Dendritic cell treated with granulocyte-macrophage colony-stimulating factor and Interleukin-4, amounts not matched to agents 40 ng/mL and 50 ng/mL, for 4 days (primary cell): ENCODE results near the gene TMEM47.

Source experiments
- H3K27ac Mint-ChIP-seq: one replicate; pipeline ENCODE4 v1.8.0; 2022; ENCODE audit warnings: mild to moderate bottlenecking, mixed read lengths
- H3K27me3 Mint-ChIP-seq: one replicate; pipeline ENCODE4 v1.8.0; 2022; ENCODE audit warnings: mild to moderate bottlenecking, mixed read lengths
- H3K36me3 Mint-ChIP-seq: one replicate; pipeline ENCODE4 v1.8.0; 2022; ENCODE audit warnings: low read depth, mixed read lengths
- H3K4me1 Mint-ChIP-seq: one replicate; pipeline ENCODE4 v1.8.0; 2022; ENCODE audit warnings: low read depth, mixed read lengths
- H3K4me3 Mint-ChIP-seq: one replicate; pipeline ENCODE4 v1.8.0; 2022; ENCODE audit warnings: mild to moderate bottlenecking, moderate library complexity, mixed read lengths
- H3K9me3 Mint-ChIP-seq: one replicate; pipeline ENCODE4 v1.8.0; 2022; ENCODE audit warnings: mixed read lengths
- intact Hi-C: fragments of 100-400 bp; cut with micrococcal nuclease; formaldehyde crosslinking; loops from one replicate; pipeline ENCODE4 v1.15.0; 2022

TMEM47 gene

DNA sequence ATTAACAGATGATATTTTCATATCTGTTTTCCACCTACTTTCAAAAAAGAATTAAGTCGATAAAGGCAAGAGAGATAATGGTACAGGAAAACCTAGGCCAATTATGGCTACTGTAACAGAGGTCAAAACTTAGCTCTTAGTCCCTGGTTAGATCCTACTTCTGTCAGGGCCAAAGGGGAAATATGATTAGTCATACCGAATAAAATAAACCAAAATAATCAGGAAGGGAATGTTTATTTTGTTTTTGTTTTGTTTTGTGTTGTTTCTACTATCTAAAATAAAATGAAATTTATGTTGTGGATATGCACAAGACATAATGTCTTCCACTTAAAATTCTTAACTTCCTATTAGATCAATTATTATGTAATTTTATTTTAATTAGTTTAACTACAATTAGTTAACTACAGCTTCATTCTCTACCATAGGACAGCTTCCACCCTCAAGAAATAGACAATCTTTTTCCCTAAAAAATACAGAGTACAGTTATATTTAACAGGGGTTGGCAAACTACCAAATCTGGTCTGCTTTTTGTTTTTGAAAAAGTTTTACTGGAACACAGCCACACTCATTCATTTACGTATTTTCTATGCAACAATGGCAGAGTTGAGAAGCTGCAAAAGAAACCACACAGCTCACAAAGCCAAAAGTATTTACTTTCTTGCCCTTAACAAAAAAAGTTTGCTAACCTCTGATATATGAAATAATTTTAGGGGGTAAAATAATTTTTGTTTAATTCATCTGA lies 25.4 kb downstream of the TMEM47 start:
- Mint-ChIP-seq H3K27me3 (no peaks in the 10 kb centered on the region), H3K36me3 (no peaks in the 10 kb centered on the region), H3K4me3 (no peak overlapping the region), H3K27ac (no peak overlapping the region), H3K9me3 (no peaks in the 10 kb centered on the region), H3K4me1 (no peaks in the 10 kb centered on the region)
- intact Hi-C loops: no loop called here

DNA sequence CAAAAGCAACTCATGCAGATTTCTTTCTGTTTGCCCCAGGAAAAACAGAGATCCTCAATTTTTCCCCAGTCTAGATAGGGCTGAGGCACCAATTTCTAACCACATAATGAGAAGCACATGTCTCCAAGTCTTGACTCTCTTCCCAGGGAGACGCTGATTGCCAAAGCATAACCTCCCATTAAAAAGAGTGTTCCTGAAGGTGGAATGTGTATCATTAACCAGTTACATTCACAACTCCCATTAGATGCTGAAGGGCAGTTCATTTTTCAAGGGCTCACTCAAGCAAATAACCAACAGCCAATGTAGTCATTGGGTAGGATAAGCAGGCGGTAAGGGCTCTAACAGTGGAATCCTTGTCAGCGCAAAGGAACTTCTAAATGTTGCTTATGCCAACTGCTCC lies 27.5 kb downstream of the TMEM47 start:
- H3K4me1 Mint-ChIP-seq: no peaks in the 10 kb centered on the region
- no peaks in the 10 kb centered on the region for H3K9me3 Mint-ChIP-seq
- H3K4me3 Mint-ChIP-seq: no peak overlapping the region
- intact Hi-C loops: no loop called here
- H3K27me3 Mint-ChIP-seq: no peaks in the 10 kb centered on the region
- H3K27ac Mint-ChIP-seq: no peak overlapping the region
- no peaks in the 10 kb centered on the region for H3K36me3 Mint-ChIP-seq

DNA sequence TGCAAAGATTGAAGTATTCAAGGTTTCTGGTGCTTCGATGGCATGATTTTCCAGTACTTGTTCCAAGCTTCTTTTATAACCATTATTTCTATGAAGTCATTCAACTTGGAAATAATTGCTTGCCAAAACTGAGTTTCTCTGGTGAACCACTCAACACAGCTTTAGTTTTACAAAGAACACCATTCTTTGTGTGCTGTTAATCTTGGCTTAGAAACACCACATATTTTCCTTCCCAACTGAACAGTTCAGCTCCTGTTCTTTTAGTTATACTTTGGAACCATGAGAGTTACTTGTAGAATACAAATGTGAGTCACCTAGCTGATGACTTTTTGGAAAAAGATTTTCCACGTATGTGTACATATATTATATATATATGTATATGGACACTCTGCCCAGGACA lies 32.7 kb downstream of the TMEM47 start:
- no peak overlapping the region for H3K27ac Mint-ChIP-seq
- no peaks in the 10 kb centered on the region for H3K27me3 Mint-ChIP-seq
- no peaks in the 10 kb centered on the region for H3K4me1 Mint-ChIP-seq
- H3K36me3 Mint-ChIP-seq: no peaks in the 10 kb centered on the region
- intact Hi-C loops: no loop called here
- H3K4me3 Mint-ChIP-seq: no peak overlapping the region
- no peaks in the 10 kb centered on the region for H3K9me3 Mint-ChIP-seq

DNA sequence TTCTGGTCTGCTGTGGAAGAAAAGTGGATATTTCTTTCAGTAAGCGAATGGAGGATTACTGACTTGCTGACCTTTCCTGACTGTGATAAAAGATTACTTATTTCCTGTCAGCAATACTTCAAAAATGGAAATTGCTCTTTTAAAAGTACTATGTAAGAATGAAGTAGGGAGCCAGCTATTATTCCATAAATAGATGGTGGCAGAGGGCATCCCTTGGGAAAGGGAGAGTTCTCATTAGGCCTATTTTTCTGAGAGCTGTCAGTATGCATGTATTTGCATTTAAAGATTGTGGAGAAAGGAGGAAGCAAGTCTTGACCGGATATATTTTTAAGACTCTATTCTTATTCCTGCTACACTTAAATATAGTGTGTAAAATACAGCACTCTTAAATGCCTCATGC lies 37.2 kb downstream of the TMEM47 start:
- Mint-ChIP-seq H3K9me3 (no peaks in the 10 kb centered on the region), H3K27ac (no peak overlapping the region), H3K4me1 (no peaks in the 10 kb centered on the region), H3K27me3 (no peaks in the 10 kb centered on the region), H3K4me3 (no peak overlapping the region), H3K36me3 (no peaks in the 10 kb centered on the region)
- intact Hi-C loops: no loop called here

DNA sequence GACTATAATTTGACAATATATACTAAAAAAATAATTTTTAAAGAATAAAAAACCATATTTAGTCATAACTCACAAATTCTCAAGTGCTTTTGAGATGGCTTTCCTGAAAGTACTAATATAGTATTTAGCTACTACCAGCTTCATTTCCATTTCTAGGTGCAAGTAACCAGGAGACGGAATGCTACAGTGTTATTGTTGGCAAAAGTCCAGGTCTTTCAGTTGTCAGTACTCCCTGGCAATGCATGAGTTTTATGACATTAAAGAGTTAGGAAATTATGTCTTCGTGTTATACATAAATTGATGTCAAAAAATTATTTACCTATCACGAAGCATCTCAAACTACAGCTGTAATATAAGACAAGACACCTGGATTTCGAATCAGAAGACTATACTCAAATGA lies 45.0 kb downstream of the TMEM47 start:
- Mint-ChIP-seq H3K27me3 (no peaks in the 10 kb centered on the region), H3K4me1 (no peaks in the 10 kb centered on the region), H3K9me3 (no peaks in the 10 kb centered on the region), H3K4me3 (no peak overlapping the region), H3K36me3 (no peaks in the 10 kb centered on the region), H3K27ac (no peak overlapping the region)
- intact Hi-C loops: no loop called here

DNA sequence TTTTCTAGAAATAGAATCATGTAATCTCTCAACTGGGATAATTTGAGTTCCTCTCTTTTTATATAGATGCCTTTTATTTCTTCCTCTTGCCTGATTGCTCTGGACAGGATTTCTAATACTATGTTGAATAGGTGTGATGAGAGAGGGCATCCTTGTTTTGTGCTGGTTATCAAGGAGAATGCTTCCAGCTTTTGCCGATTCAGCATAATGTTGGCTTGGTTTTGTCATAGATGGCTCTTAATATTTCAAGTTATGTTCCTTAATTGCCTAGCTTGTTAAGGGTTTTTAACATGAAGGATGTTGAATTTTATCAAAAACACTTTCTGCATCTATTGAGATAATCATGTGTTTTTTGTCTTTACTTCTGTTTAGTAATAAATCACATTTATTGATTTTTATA lies 58.7 kb downstream of the TMEM47 start:
- Mint-ChIP-seq H3K27me3 (no peaks in the 10 kb centered on the region), H3K36me3 (no peaks in the 10 kb centered on the region), H3K4me1 (no peaks in the 10 kb centered on the region), H3K9me3 (no peaks in the 10 kb centered on the region), H3K27ac (no peak overlapping the region), H3K4me3 (no peak overlapping the region)
- intact Hi-C loops: no loop called here

DNA sequence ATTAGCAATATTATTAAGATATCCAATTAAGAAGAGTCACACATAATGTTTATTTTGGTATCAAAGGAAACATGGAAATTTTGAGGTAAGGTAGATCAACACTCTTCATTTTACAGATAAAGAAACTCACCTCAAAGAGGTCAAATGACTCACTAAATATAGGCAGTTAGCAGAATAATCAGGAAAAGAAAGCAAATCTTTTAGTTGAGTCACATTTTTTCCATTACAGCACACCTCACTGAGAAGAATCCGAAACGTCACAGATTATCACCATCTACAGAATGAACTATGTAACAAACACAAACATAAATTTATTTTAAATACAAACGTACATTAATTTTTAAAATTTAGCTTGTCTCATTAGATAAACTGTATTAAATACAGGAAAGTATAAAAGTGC lies 70.1 kb downstream of the TMEM47 start:
- intact Hi-C loops: no loop called here
- Mint-ChIP-seq H3K36me3 (no peaks in the 10 kb centered on the region), H3K4me1 (no peaks in the 10 kb centered on the region), H3K27ac (no peak overlapping the region), H3K27me3 (no peaks in the 10 kb centered on the region), H3K9me3 (no peaks in the 10 kb centered on the region), H3K4me3 (no peak overlapping the region)

DNA sequence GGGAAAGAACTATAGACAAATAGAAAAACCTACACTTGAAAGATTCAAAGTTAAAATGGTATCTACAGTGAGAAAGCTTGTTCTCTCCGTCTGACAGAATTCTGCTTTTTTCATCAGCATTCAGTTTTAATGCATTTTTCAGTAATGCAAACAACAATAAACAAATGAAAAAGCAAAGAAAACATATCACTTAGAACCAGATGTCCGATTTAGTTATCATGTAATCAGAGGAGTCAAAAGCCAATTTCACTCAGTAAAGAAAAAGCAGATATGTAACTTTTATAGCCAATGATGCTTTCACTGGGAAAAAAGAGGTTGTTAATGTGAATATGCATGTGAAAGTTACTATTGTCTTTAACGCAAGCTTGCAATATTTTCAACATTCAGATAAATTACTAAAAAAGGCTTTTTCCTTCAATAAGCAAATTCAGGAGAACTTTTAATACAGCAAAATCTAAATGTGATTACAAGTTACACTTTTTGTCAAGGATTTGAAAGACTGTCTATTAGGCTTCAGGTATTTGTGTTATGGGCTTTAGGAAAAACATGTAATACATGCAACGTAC lies 70.7 kb downstream of the TMEM47 start:
- intact Hi-C loops: no loop called here
- Mint-ChIP-seq H3K9me3 (no peaks in the 10 kb centered on the region), H3K27me3 (no peaks in the 10 kb centered on the region), H3K4me3 (no peak overlapping the region), H3K36me3 (no peaks in the 10 kb centered on the region), H3K4me1 (no peaks in the 10 kb centered on the region), H3K27ac (no peak overlapping the region)

DNA sequence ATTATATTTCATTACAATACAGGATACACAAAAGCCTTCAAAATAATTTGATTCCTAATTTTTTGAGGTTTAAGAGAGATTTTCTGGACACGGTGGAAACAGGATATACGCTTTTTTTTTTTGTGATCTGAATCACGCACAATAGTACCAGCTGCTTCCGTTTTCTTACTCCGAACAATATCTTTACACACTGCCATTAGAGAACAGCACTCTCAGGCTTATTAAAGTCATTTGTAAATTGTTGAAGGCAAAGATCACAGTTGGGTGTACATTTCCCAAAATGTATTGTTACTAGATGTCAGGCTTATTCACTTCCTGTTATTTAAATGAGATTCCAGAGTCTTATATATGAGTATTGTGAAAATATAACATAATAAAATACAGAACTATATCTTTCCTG lies 71.5 kb downstream of the TMEM47 start:
- H3K36me3 Mint-ChIP-seq: no peaks in the 10 kb centered on the region
- no peak overlapping the region for H3K4me3 Mint-ChIP-seq
- no peaks in the 10 kb centered on the region for H3K4me1 Mint-ChIP-seq
- no peaks in the 10 kb centered on the region for H3K27me3 Mint-ChIP-seq
- no peak overlapping the region for H3K27ac Mint-ChIP-seq
- intact Hi-C loops: no loop called here
- no peaks in the 10 kb centered on the region for H3K9me3 Mint-ChIP-seq

DNA sequence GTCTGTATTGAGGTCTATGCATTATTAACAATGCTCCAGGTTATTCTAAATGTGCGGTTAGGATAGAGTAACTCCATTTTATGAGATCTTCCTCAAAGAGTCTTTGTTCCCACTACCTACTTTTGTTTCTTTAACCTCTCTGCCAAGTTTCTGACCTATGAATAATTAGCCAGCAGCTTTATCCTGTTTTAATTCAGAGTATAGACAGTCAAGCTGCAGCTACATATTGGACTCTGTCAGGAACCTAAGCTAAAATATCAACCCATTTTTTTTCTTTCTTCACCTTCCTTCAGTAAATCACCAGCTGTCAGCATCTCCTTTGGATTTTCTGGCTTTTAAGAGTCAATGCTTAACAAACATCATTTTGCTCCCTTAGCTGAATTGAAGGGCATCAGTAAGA lies 72.3 kb downstream of the TMEM47 start:
- no peaks in the 10 kb centered on the region for H3K9me3 Mint-ChIP-seq
- no peak overlapping the region for H3K4me3 Mint-ChIP-seq
- no peaks in the 10 kb centered on the region for H3K36me3 Mint-ChIP-seq
- H3K27me3 Mint-ChIP-seq: no peaks in the 10 kb centered on the region
- no peaks in the 10 kb centered on the region for H3K4me1 Mint-ChIP-seq
- intact Hi-C loops: no loop called here
- H3K27ac Mint-ChIP-seq: no peak overlapping the region

DNA sequence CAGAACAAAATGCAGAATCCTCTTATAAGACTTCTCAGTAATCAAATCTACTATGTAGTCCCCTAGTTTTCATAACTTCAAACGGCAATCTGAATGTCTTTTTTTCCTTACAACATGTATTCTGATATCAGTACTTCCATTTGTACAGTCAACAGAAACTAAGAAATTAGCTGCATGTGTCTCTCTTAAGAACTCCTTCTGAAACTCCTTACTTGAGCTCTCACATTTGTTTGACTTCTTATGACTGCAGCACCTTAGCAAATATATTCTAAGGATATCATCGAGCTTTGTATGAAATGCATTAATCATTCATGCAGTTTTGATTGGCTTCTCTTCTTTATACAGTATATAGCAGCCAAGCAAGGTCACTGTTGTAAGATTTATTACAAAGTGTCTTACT lies 77.0 kb downstream of the TMEM47 start:
- H3K27me3 Mint-ChIP-seq: no peaks in the 10 kb centered on the region
- no peaks in the 10 kb centered on the region for H3K36me3 Mint-ChIP-seq
- intact Hi-C loops: no loop called here
- no peak overlapping the region for H3K27ac Mint-ChIP-seq
- H3K4me1 Mint-ChIP-seq: no peaks in the 10 kb centered on the region
- no peaks in the 10 kb centered on the region for H3K9me3 Mint-ChIP-seq
- no peak overlapping the region for H3K4me3 Mint-ChIP-seq

DNA sequence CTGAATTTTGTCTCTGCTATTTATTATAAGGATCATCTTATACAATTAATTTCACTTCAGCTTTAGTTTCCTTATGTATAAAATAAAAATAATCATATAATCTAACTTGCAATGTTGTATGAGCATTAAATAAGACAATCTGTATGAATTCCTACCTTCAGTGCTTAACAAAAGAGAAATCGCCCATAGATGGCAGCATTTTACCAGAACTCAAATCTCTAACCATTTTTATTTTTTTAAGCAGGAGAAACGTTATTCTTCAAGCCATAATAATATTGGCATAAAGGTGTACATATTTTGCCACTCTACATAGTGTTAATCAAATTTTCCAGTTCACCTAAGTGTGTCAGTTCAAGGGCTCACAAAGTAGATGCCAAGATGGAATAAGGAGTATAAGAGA lies 78.8 kb downstream of the TMEM47 start:
- Mint-ChIP-seq H3K27me3 (no peaks in the 10 kb centered on the region), H3K27ac (no peak overlapping the region), H3K36me3 (no peaks in the 10 kb centered on the region), H3K4me1 (no peaks in the 10 kb centered on the region), H3K9me3 (no peaks in the 10 kb centered on the region), H3K4me3 (no peak overlapping the region)
- intact Hi-C loops: no loop called here
